ENCODE measurements around the gene AANAT.
"Not testable (repeated sequence)": the region's sequence is repeated elsewhere in the genome, so short reads cannot be mapped to it uniquely, and the experiment has no call there.

The AANAT gene

DNA sequence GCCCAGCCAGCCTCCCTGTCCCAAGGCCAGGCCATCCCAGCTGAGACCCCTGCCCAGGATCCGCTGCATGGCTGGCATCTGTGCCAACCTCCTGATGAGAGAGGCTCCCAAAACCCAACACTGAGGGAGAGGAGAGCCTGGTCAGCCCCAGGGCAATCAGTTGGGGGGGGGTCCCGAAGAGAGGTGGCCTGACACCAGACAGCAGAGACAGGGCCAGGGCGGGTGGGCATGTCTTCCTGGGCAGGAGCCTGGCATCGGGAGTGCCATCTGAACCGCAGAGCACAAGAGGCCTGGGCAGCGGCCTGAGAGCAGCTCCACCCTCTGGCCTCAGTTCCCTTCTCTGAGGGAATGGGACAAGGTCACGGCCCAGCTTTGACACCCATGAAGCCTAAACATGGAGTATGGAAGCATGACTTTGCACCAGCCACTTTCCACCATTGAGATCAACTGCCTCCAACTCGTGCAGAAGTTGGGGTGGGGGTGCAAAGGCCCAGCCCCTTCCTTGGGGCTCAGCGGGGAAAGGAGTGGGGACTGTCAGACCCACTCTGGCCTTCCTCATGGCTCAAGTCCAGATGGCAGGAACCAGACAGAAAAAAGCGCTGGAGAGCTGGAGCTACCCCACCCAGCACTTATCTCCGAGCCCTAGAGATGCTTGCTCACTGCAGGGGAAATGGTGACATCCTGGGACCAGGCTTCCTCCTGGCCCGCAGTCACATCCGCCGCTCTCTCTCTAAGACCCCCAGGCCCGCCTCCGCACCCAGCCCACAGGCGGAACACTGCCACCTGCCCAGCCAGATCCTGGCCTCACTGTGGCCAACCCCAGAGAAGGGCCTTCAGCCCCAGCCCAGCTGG lies 24.1 kb downstream of the AANAT start:
- DNase-seq, result no peak

DNA sequence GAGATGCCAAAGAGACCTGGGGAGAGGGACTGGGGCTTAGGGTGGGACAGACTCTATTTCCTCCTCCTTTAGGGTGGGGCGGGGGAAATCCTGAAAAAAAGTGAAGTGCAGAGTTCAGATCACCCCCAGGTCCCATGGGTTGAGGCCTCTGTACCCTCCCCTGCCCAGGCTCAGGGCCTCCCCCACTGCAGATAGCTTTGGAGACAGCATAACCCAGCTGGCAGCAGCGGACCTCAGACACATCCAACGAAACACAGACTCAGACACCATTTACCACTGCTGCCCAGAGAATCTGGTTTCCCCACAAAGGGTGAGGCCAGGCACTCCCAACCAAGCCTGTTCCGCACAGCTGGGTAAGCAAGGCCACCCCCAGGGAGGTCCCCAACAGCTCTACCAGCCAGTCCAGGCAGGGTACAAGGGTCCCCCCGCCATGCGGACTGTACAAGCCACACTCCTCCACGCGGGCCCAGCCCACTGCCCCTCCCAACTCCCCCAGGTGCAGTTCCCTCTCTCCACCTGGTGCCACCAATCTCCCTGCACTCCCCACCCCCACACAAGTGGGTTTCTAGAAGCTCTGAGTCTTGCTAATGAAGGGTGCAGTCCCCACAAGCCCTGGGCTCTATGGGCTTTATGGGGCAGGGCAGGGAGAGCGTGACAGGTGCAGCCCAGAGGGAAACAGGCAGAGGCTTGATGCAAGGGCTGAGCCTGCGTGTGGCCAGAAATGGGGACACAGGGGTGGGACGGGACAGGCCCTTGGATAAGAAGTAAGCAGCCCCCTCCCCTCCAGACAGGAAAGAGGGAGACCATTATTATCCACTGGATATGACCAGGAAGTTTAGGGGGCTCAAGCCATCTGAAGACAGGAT lies 25.0 kb downstream of the AANAT start:
- no peak for DNase-seq

DNA sequence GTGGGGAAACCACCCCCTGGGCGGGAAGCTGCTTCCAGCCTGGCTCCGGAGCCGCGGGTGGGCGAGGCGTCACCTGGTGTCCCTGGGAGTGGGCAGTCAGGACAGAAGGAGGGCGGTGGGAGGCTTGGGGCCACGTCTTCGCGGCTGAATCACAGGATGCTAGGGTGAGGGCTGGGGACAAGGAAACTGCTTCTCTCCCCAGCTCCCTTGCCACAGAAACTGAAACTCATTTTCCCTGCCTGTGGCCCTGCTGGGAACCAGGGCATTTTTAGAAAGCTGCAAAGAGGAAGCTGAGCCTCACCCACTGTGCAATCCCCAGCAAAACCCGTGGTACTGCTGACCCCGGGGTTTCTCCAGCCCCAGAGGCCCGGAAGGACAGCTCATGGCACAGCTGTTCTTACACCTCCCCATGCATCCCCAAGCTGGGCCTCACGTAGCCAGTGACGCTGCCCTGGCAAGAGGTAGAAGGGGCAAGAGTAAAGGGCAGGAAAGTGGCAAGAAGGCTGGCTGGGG lies 25.6 kb downstream of the AANAT start:
- DNase-seq, result peak; percentile 42

DNA sequence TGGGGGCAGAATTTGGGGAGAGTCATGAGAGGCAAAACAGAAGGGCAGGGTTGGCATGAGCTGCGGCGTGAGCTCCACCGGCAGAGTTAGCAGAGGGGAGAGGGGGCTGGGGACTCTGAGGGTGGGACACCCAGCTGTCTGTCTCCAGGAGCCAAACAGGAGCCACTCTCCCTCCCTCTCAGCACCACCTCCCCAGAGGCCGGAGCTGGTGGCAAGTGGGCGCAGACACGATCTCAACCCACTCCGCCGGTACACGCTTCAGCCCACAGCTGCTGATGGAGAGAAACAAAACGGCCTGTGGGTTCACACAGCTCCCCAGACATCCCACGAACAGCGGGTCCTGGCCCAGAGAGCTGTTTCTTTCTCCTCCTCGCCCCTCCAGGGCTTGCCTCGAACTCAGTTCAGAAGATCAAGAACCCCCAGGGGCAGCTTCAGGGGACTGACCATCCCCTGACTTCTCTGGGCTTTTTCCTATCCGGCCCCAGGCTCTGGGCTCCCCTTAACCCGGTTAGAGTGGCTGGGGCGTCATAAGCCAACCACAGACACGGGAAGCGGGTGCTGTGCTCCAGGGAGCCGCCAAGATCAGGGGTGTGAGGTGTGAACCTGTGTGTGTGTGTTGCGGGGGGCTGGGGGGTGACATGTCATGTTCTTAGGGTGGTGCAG lies 26.2 kb downstream of the AANAT start:
- peak; percentile 49 for DNase-seq

DNA sequence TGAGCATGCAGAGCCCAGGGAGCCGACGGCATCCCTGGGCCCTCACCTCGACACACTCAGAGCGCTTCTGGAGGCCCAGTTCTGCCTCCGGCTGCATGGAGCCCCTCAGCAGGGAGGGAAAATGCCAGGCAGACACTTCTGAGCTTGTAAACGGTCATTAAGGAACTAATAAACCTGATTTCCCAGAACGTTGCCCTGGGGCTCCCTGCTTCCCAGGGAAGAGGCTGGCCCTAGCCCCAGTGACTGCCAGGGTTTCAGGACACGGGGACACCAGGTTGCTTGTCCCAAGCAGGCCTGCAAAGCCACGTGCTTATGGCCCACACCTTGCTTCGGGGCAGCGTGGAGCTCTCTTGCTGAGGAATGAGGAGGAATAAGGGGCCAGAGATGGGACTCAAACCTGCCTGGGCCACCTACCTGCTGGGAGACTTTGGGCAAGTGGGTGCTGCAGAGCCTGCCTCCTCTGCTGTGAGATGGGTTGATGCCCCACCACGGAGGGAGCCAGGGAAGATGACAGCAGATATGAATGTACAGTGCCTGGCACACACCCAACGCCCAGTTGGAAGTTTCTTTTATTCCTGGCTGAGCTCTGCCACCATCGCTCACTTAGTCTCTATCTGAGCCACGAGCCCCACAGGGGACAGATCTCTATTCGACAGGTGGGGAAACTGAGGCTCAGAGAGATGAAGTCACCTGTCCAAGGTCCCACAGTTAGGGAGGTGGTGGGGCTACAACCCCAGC lies 28.4 kb downstream of the AANAT start:
- no peak for DNase-seq

DNA sequence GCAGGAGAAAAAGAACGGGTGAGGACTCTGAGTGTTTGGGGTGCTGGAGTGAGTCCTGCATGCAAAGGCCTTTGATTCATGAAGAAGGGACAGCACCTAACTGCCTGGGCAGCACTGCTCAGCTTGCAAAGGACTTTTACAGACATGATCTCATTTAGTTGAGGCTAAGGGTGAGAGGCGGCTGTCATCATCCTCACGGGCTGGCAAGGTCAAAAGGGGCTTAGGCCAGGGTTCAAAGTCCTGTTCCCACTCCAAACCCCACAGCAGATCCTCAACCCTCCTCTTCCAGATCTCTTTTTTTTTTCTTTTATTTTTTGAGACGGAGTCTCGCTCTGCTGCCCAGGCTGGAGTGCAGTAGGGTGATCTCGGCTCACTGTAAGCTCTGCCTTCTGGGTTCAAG lies 29.1 kb downstream of the AANAT start:
- DNase-seq, result no peak

DNA sequence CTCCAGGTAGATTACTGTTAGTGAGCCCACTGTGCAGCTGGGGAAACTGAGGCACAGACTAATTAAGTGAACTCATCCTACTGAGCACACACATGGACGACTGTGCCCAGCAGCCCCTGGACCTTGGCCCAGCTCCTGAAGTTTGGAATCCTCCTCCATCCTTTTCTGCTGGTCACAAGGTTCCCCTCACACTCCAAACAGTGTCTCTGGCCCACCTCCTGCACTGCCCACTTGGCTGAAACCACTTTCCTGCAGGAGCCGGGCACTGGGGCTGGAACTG lies 30.2 kb downstream of the AANAT start:
- no peak for DNase-seq

DNA sequence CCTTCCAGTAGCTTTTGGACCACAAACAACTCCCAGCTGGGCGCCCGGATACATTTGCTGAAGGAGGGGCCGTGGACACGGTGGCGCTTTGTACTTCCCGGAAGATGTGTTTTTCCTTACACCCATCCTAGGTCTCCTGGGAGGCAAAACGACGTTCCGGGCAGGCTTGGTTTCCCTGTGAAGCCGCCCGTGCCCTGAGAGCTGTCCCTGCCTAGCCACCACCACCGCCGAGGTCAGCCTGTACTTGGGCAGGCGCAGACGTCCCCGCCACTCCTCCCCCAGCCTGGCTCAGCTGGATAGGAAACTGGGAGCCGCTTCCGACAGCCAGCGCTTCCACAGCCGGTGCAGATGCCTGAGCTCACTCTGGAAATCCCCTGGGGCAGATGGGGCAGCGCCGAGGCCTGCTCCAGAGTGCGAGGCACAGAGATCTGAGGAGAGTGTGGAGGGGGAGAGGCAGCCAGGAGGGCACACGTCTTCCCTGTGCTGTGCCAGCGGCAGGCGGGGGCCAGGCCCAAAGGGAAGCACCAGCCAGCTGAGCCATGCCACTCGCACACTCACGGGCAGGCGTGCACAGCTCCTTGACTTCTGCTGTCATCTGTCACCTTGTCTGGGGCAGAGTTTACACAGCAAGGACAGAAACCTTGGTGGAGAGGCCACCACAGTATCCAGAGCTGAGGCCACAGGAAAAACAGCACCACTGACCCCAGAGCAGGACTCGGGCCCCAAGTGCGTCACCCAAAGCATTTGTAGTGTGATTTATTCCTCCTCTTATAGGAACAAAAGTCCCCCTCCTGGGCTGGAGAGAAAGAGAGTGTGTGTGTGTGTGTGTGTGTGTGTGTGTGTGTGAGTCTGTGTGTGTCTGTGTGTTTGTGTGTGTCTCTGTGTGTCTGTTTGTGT lies 30.8 kb downstream of the AANAT start:
- DNase-seq, result no peak

DNA sequence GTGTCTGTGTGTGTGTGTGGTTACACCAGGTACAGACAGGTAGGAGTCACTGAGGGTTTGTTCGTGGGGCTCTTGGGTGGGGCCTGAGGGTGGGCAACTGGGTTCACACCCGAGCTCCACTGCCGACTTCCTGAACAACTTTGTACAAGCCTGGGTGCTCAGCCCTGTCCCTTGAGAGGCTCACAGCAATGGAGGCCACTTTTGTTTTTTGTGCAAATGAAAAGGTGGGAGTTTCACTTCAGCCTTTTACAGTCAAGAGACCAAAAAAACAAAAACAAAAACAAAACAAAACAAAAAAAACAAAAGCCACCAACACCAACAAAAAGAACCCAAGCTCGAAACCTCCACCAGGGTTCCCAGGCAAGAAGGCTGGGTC lies 31.5 kb downstream of the AANAT start:
- DNase-seq, result no peak

DNA sequence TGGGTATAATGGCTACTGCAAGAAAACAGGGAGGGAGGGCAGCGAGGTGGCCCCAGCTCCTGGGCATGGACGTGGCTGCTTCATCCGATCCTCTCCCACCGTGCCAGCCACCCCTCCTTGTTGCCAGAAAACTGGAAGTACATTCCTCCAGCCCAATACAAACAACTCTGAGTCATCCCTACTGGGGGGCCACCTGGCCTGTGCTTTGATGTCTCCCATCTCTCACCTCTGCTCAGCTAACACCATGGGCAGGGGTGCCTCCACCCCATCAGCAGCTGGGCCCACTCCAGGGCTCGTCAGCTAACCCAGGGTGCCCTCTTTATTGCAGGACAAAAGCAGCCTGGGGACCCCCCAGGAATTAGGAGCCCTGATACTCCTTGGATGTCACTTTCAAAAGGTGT lies 31.9 kb downstream of the AANAT start:
- no peak for DNase-seq

DNA sequence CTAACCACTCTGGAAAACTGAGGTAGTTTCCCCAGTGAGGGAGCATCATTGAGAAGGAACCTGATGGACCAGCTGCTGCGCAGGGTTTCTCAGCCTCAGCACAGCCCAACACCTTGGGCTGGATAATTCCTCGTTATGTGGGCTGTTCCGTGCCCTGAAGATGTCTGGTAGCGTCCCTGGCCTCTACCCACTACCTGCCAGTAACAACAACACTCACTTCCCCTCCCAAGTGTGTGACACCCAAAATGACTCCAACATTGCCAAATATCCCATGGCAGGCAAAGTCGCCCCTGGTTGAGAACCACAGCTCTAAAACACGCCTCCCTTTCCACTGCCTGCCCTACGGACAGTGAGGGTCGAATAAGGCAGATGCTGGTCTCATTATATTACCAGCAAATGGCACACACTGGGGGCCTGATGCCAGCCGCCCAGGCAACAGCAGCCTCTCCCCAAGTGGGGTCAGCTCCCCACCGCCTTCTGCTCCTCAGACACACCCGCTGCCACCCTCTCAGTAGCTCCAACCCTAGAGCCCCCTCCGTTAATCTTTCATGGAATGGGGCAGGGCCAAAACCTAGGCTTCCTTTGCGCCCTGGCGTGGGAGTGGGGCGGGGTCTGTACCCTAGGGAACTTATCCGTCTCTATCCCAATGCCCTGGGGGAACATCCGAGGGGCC lies 32.8 kb downstream of the AANAT start:
- DNase-seq, result no peak

DNA sequence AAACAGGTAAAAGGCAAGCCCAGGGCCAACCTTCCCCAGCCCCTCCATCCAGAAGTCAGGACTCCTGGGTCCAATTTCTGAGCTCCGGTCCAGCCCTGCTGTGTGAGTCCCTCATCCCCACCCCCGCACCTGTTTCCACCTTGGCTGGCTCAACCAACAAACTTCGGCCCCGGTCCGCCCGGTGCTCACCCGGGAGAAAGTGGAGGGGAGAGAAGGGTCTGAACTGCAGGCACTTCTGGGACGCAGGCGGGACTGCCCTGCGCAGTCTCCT lies 33.3 kb downstream of the AANAT start:
- DNase-seq, result no peak

DNA sequence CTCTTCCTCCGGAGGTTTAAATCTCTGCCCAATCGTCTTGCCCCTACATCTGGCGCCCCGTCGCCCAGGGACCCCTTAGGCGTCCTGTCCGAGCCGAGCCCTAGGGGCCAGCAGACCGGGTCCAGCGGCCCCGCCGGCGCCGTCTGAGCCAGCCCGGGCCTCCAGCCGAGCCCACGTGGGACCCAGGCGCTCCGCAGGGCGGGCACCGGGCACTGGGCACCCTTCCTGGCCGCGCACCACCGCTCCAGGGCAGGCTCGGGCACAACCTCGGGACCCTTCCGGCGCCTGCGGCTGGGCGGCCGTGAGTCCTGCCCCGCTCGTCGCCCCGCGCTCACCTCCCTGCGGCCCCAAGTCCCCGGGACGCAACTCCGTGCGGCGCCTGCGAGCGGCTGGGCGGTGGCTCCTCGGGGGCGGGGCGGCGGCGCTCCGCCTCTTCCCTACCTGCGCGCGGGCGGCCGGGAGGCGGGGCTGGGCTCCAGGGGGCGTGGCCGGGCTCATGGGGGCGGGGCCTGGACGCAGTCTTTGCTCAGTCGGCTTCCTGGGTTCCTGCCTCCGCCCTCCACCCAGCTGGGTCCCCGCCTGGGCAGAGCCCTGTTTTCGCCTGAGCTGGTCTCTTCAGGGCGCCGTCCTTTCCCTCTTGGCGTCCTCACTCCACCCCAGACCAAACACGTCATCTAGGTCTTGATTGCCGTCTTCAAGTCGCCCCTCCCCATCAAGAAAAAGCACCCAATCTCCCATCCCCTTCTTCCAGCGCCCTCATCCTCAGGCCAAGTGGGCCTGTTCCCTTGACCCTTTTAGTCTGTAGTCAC lies 33.8 kb downstream of the AANAT start, which contains the start of gene RHBDF2:
TSS of gene RHBDF2 (minus strand) at position 406 of the 809 bp plus-strand sequence. CDS start 19,899 bp downstream, outside the sequence.
- peak; percentile 99 for DNase-seq

DNA sequence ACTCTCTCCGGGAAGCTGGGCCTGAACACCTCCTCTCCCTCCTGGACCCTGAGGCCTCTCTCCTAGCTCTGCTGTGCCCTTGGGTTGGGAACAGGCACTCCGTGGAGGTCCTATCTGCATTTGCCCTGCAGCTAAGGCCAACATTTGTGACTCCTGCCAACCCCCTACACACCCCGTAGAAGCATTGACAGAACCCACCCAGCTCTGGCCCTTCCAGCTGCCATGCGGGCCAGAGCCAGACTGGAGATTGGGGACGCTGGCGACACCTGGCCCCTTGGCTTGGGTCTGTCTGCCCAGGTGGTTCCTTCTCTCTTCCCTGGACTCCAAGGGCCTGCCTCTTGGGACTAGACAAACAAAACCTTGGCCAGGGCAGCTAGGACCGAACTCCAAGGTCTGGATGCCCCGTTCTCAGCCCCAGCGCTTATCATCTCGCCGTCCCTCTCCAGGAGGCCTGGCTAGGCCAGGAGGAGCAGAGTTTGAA lies 34.5 kb downstream of the AANAT start:
- no peak for DNase-seq

DNA sequence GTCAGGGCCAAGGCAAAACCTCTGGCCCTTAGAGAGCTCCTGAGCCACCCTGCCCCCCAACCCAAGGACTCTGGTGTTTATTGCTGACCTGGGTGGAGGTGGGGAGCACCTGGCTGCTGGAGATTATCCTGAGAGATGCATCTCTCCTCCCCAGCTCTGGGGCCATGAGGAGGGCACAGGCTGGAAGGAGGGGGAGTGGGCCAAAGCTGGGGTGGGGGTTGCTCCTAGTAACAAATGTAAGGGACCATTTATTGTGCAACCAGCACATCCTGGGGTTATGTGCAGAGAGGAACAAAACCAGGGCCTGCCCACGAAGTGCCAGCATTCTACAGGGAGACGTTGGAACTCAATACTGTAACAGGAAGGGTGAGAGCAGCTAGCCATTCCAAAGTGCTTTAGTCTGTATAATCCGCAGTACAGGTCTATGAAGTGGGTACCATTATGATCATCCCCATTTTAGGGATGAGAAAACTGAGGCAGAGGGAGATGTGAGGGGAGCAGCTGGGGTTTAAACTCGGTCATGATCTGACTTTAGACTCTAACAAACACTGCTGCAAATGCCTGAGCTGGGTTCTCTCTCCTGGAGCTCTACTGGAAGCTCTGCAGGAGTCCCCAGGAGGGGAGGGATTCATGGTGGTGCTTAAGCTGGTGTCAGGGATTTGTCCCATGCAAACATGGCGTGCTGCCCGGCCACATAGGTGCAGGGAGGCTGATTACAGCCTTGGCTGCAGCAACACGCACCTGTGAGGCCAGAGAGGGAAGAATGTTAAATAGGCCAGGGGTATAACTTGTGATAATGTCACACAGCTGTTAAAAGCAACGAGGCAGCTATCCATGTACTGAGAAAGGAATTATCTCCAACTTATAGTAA lies 35.2 kb downstream of the AANAT start:
- no peak for DNase-seq

DNA sequence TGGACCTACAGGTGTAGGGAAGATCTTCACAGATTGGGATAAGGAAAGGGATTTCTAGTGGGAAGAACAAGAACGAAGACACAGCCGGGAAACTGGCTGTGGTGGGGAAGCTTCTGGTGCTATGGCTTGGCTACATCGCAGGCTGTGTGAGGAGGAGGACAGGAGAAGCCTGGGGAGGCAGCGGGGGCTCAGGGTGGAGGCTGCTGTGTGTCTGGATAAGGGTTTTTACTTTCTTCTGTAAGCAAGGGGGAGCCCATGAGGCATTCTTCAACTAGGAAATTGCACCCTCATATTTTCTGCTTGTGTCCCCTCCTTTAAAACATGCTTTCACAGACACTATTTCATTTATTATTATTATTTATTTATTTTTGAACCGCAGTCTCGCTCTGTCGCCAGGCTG lies 36.7 kb downstream of the AANAT start:
- DNase-seq, result no peak

DNA sequence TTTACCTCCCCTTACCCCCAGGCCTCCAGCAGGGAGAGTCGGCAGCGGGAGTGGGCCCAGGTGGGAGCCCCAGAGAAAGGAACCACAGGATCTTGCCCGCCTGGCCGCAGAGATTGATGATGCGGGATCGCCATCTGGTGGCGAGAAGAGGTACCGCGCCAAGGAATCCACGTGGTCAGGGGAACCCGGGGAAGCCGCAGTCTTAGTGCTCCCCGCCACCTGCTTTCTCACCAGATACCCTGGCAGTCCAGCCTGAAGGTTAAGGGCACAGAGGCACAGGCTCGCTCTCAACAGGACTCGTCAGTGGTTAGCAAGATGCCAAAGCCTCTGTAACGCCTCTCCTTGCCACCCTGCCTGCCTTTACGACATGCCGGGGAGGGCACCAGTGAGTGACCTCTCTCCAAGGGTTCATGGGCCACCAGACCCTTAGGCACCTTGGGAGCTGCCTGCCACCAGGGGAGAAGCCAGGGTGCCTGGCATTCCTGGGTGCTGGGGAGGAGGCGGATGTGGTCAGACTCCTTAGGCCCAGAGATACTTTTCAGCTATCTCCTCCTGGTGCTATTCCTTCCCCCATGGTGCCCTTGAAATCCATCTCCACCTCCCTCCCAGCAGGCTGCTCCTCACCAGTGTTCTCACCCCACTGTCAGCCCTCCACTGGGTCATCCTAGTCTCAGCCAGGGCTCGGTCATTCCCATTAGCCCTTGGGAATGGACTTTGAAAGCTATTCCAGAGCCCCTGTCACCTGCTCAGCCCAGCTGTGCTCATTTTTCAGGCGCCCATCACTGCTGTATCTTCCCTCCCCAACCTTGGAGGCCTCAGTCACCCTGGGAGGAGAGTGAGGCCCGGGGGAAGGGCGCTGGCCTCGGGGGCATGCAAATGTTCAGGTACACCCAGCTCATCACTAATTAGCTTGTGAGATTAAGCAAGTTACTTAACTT lies 39.3 kb downstream of the AANAT start:
- peak; percentile 95 for DNase-seq

DNA sequence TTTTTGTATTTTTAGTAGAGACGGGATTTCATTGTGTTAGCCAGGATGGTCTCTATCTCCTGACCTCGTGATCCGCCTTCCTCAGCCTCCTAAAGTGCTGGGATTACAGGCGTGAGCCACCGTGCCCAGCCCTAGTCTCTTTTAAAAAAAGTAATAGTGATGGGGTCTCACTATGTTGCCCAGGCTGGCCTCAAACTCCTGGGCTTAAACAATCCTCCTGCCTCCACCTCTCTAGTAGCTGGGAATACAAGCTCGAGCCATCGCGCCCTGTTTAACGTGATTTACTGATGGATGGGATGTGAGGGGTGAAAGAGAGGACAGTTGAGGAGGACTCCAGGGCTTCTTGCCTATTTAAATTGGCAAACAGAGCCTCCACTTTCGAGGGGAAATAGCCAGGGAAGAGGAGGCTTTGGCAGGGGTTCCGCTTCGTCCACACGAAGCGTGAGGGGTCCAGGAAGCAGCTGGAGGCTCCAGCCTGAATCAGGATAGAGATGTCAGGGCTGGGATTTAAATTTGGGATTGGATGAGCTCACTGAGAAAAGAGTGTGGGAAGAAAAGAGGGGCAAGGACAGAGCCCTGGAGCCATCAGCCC lies 41.2 kb downstream of the AANAT start:
- DNase-seq, result not testable (repeated sequence)

Measured in activated T-cell treated with anti-CD3 and anti-CD28 coated beads, Interleukin-2, amount 50 U/mL, for 1 hour (primary cell).